NCI-H446 (cell line): Measurements from ENCODE around the gene FAM185A.
"Not testable (repeated sequence)": the region's sequence is repeated elsewhere in the genome, so short reads cannot be mapped to it uniquely, and the experiment has no call there.

Experiments used
- DNase-seq, 2 experiments: peaks; one replicate each; lab custom pipeline; 2025; lab: John Stamatoyannopoulos, UW

Gene FAM185A

DNA sequence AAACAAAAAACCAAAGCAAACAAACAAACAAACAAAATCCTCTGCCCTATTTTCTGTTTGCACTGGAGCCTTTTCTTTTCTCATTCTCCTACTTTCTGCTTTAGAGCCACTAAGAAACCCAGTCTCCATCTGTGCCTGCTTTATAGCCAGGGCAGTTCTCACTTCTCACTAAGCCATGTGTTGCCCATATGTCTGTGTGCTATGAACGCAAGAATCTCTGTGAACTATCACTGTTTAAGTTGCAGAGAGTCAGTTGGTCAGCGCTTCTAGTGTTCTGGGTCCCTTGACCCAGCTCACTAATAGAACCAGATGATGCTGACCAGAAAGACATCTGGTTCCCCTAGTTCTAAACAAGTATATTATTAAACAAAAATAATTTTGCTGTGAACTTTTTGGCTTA is 81.4 kb downstream of the FAM185A start:
- DNase-seq, result peak in 1 of 2 experiments; percentile 1

DNA sequence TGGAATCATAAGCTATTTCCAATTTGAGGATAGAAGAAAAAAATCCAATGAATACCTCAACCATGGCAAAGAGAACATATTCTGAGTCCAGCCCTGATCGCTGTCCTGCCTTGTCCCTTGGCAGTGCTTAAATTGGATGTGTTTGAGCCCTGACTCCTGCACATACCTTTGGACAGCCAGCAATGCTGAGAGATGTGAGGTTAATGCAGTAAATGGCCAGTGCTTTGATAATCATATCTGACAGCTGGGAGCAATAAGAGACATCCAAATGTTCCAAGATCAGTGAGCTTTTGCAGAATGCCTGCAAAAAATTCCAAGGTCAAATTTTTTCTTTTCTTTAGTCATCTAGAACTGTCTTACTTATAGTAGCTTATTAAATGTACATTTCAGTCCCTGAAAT is 83.9 kb downstream of the FAM185A start:
- no peak for DNase-seq

DNA sequence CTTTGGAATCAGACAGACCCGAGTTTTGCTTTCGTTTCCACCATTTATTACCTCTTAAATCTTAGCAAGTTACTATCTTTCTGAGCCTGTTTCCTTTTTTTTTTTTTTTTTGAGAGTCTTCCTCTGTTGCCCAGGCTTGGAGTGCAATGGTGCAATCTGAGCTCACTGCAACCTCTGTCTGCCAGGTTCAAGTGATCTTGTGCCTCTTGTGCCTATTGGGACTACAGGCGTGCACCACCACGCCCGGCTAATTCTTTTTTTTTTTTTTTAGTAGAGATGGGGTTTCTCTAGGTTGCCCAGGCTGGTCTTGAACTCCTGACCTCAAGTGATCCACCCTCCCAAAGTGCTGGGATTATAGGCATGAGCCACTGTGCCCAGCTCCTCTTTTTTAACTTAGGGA is 84.5 kb downstream of the FAM185A start:
- DNase-seq, result no peak

DNA sequence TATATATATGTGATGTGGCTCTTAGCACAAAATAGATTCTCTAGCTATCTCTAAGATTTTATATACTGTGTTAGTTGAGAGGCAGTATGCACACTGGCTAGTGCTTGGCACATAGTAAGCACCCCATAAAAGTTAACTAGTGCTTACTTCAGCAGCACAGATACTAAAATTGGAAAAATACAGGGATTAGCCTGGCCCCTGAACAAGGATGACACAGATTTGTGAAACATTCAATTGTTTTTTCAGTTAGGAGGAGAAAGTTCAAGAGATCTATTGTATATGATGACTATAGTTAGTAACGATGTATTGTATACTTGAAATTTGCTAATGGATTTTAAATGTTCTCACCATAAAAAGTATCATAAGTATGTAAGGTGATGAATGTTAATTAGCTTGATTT is 85.7 kb downstream of the FAM185A start:
- DNase-seq, result no peak

DNA sequence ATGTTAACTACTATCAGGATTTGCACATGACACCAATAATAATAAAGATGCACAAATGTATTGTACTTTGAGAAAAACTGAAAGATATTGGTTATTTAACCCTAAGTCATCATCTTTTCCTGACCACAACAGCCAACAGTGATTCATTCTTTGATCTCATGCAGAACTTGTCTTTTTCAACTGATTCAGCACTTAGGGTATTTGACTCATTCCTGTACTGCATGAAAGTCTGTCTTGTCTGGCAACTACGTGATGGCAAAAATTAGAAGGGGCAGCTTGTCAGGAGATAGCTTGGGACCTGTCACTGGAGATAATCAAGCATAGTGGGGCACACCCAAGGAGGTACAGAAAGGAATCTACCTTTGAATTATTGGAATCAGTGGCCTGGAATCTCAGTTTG is 86.2 kb downstream of the FAM185A start:
- no peak for DNase-seq

DNA sequence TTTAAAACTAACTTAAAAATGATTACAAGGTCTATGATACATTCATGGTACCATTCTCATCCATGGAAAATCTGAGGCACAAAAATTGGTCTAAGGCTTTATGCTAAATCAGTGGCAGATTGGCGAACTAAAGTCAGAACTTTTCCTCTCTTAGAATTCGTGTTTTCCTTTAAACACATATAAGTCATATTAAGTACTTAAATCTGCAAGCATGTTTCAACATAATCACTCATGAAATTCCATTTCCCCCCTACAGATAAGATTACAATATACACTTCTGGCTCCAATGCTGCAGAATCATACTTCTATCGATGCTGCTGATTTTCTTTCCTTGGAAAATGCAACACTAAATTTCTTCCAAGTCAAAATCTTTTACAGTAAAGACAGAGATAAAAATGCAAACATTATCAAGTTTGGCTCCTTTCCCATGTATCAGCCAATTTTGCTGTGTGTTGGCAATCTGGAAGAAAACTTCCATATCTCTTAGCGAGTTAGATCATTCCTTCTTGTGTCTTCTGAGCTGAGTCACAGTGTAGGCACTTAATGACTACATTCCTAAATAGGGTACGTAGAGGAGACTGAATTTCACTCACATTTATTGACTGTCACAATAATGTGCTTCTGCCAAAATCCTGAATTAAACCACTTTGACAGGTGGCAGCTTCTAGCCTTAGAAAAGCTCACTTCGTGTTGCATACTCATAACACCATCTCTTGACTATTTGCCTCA is 87.6 kb downstream of the FAM185A start:
- peak; percentile 4 to 69 for DNase-seq

DNA sequence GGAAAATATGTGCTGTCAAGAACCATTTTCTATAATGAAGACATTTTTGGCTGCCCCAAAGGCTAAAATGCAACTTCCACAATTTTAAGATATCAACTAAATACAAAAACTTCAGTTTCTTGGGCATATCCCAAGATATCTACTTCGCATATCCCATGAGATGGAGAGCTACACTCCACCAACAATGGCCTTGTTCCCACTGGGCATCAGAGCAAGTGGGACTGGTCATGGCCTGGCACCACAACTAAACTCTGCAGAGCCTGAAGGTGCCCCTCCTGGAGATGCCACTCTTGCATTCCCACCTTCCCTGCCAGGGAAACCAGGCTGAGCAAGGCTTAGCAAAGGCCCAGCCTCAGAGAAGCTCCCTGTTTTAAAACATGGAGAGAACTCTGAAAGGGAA is 88.2 kb downstream of the FAM185A start:
- DNase-seq, result peak in 1 of 2 experiments; percentile 15

DNA sequence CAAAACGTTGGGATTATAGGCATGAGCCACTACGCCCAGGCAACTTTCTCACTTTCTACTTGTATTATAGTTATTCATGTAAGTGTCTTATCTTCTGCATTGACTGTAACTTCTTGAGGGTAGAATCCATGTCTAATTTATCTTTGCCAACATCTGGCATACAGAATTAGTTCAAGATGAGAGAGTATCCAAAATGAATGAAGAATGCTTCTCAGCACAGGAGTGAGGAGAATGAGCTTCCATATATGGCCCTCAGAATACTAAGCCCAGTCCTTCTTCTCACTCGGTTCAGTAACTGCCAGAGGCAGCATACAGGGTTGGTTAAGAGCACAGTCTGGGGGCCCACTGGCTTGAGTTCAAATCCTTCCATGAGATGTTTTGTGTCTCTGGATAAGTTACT is 89.0 kb downstream of the FAM185A start:
- DNase-seq, result no peak

DNA sequence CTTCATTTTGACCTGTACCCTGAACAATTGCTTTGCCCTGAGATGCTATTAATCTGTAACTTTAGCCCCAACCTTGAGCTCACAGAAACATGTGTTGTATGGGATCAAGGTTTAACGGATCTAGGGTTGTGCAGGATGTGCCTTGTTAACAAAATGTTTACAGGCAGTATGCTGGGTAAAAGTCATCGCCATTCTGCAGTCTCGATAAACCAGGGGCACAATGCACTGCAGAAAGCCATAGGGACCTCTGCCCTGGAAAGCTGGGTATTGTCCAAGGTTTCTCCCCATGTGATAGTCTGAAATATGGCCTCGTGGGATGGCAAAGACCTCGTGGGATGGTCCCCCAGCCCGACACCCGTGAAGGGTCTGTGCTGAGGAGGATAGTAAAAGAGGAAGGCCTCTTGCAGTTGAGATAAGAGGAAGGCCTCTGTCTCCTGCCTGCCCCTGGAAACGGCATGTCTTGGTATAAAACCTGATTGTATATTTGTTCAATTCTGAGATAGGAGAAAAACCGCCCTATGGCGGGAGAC is 89.8 kb downstream of the FAM185A start:
- DNase-seq, result not testable (repeated sequence)

DNA sequence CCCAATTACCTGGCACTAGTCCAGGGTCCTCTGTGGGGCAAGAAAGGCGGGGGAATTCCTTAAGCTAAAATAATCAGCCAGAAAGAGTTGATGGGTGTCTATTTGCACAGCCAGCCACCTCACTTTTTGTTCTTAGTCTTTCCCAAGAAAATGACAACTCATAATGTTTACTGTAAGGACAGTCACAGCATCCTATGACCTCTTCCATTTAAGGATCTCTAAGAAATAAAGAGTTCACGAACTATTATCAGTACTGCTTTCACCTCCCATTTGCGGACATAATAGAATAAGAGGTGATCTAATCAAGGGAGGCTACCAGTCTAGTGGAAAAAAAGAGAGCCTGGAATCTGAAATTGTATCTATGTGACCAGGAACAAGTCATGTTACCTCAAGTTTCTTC is 91.6 kb downstream of the FAM185A start:
- DNase-seq, result no peak

DNA sequence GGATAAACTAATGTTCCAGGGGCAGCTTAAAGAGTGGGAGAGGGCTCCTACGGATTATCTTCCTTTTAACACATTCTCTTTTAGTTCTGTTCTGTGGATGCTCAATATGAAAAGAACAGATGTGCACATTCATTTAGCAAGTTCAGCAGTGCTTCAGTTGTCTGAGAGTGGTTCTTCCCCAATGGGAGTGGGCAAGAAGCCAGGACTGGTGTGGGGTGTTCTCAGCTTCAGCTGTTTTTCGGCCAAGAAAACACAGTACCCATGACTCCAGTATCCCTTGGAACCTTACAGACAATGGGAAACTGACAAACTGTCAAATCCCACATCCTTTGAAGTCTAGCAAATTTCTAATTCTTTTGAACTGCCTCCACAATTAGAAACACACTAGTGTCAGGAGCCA is 92.5 kb downstream of the FAM185A start:
- peak; percentile 24 to 61 for DNase-seq

DNA sequence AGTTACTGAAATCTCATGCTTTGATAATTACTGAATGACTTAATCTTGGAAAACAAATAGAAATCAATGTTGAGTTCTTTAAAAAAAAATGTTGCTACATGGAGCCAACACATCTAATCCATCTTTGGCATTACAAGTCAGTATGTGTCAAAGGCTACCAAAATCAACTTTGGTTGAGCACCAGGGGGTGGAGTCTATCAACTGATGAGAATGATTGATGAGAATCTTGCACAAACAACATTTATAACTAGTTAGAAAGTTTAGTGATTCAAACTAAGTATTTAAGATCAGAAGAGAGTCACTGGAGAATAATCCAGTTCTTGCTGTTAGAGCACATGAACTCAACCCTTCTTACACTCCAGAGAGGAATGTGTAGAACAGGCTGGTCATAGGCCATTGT is 93.5 kb downstream of the FAM185A start:
- no peak for DNase-seq

DNA sequence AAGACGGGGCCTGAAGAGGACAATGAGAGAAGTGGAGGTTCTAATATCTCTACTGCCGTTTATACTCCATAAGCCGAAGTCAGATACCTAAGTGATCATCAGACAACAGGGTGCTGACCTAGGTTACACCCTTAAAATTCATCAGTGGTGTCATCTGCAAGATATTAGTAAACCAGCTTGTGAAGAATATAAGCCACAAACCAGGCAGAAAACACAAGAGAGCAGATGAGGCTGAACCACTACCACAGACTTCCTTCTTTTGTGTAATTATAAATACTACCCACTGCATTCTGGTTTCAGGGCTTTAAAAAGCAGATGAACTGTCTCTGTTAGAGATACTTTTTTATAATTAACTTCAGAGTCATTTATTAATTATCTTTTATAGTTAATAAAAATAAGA is 95.1 kb downstream of the FAM185A start:
- DNase-seq, result no peak

DNA sequence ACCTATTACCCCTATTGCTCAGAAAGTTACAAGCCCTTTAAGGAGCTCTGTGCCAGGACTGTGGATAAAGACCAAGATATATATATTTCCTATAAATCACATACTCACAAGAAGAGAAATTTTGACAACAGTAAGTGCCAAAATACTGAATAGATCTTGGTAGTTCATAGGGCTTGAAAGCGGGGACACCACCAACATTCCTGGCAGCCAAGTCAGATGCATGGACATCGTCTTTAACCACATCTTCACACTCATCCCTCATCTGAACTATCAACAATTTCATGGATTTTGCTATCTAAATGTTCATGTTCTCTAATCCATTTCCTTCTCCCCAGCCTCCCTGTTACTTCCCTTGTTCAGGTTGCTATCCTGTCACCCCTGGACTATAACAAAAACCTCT is 96.5 kb downstream of the FAM185A start:
- no peak for DNase-seq

DNA sequence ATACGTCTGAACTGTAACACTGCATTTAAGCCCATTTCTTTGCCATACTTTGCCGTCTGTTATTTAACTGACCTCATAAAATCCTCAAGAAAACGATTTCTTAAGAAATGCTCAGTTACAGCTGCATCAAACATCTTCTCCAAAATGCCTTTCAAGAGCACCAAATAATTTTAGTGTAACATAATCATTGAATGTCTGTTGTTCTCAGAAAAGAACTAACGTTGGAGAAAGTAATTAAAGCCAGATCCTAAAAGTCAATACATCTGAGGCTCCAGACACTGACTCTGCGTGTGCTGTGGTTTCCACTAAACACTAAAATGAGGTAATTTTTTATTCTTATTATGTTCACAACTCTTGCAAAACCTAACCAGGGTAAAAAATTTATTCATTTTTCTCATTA is 100.3 kb downstream of the FAM185A start:
- DNase-seq, result no peak

DNA sequence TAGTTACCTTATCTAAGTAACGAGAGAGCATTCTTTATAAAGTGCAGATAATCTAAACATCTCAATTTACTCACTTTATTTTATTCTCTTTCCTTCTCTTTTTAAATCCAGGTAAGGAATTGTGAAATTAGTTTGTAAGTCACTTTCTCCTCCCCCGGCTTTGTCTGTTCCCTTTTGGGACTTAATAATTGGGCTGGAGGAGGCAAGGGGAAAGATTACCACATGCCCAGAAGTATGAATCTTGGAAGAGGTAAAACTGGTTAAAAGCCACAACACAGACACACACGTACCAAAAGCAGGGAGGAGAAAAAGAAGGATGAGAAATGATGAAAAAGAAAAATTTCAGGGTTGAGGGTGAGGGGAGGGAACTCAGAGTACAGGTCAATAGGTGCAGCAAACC is 100.7 kb downstream of the FAM185A start:
- DNase-seq, result no peak

DNA sequence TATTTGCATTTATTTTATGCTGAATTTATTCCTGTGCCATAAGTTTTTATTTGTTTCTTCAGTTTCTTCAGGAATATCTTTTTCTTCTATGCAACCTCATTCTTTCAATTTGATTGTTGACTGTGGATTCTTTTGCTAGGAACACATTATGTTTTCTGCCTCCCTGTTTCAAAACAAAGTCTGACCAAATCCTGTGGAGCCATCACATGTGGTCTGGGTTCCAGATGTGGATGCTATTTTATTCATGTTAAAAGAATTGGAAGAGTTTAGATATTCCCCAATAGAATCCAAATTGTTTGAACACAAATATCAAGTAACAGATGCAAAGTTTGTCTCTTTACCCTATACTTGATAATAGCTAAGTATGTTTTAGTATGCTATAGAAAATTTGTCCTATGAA is 107.2 kb downstream of the FAM185A start:
- no peak for DNase-seq
